ENCODE results near the gene APBA2.

Gene APBA2

DNA sequence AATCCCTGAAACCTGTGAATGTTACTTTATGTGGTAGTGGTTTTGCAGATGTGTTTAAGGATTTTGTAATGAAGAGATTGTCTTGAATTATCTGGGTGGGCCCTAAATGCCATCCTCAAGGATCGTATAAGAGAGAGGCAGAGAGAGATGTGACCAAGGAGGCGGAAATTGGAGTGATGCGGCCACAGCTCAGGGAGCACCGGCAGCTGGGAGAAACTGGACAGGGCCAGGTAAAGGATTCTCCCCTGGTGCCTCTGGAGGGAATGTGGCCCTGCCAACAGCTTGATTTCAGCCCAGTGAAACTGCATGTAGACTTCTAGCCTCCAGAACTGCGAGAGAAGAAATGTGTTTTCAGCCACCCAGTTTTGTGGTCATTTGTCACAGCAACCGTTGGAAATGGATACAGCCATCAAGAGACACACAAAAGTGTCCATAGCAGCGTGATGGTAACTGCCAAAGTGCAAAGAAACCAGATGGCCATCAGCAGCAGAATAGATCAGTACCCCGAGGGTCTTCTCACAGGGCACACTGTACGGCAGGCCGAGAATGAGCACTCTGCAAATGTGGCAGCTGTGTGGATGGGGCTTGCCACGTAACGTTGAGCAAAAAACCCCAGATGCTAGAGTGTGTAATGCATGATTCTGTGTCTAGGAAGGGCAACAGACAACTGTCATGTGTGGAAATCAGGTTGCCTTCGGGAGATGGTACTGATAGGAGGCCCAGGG is 12.2 kb downstream of the APBA2 start:
- DNase-seq: no peak

GRCh38 chr15:28899061-28899738 is 13.4 kb downstream of the APBA2 start:
- no peak for DNase-seq

DNA sequence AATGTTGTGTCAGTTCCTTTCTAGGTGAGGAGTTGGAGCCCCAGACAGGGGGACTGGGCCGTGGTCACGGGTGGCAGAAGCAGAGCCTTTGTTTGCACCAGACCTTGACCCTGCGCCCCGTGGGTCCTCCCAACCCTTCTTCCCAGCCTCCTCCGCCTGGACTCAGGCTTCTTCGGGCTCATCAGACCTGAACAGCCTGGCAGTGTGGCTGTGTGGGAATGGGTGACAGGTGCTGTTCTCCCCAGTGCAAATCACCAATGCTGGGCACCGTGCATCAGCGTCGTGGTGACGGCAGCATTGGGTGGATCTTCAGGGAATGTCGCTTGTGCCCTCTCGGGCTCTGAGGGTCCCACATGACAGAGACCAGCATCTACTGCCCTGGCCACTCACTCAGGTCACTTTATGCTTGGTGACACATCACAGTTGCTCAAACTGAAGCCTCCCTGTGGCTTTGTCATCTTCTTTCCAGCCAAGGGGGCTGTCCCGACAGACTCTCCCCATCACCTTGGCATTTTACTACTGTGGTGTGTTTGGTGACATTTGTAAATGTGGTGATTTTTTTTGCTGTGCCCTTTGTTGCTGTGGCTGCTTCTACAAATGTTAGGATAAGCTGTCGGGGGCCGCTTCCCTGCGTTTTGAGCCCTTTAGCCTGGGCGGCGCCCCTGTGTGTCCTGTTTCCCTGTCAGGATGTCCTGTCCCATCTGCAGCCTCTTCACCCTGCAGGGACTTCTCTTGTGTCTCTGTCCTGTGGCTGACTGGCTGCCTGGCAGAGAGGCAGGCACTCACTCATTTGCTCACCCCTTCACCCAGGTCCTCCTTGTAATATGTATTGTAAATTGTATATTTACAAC is 14.5 kb downstream of the APBA2 start:
- DNase-seq: no peak

- DNase-seq: peak; percentile 47
Measured at GRCh38 chr15:28900892-28901586, 15.3 kb downstream of the APBA2 start.

GRCh38 chr15:28901587-28901980 is 15.8 kb downstream of the APBA2 start:
- peak; percentile 22 for DNase-seq

- DNase-seq: peak; percentile 19
Measured at GRCh38 chr15:28901987-28902745, 16.4 kb downstream of the APBA2 start.

- DNase-seq: peak; percentile 13
Measured at GRCh38 chr15:28902856-28903255, 17.1 kb downstream of the APBA2 start.

DNA sequence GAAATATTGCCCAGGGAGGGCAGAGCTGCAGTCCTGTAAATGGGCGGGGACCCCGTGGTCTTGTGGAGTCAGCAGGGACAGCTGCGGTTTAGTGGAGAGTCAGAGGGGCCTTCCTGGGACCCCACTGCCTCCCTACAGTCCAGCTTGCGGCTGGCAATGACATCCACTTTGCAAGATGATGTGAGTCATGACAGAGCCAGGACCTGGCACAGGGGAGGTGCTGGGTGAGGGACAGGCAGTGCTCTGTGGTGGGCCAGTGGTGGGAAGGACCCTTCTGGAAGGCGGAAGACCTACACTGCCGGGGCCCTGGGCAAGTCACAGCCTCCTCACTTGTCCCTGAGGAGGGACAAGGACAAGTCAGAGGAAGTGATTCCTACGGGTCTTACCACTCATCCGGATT is 17.8 kb downstream of the APBA2 start:
- peak; percentile 22 for DNase-seq

- DNase-seq: peak; percentile 50
Measured at GRCh38 chr15:28904003-28904402, 18.2 kb downstream of the APBA2 start.

DNA sequence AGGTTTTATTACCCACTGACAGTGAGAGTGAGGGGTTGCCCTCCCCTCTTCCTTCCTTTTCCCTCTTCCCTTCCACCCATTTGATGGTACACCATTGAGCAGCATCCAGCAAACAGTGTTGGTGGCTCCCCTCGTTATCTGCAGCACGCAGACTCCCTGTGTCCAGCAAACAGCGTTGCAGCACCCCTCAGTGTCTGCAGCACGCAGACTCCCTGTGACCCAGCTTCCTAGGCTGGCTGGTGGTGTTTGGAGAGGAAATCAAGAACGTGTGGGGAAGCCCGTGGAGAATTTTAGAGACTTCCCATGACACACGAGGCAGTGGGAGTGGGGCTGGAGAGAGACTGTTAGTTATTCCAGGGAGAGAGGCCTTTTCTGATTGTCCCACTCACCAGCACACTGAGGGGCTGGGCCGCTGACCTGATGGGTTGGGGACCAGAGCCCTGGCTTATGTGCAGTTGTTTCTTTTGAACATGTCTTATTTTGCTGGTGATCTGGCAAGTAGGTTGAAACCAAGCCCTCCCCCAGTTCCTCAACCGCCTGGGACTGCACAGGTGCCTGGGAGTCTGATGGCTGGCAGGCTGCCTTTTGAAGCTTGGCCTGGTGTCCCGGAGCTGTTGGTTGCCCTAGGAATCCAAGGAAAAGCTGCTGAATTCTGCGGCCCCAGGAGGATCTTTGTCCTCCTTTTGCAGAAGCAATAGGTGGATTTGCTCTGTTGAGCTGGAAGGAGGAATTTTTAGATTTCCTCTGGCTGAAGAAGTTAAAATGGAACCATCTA is 19.0 kb downstream of the APBA2 start:
- peak; percentile 53 for DNase-seq

DNA sequence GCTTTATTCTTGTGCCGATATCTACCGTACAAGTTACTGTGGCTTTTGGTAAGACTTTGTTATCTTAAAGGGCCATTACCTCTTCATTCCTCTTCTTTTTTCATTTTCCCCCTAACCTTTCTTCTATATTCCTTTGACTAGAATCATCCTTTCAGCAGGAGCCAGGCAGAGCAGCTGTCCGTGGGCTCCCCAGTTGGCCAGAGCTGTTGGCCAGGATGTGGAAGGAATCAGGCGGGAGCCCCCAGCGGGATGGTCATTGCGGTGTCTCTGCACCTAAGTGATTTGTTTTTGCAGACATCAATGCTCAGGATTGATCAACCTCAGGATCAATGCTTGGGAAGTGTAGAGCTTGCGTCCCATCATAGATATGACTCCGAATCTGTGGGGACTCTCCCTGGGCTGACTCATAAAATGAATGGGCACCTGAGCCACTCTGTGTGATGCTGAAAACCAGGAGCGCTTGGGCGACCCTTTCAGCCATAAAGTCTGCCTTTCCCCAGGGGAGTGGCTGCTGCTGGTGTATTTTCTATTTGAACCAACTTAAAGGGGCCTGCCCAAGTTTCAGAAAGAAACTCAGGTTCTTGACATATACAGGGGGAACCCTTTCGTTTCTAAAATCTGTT is 21.7 kb downstream of the APBA2 start:
- DNase-seq: peak; percentile 34

DNA sequence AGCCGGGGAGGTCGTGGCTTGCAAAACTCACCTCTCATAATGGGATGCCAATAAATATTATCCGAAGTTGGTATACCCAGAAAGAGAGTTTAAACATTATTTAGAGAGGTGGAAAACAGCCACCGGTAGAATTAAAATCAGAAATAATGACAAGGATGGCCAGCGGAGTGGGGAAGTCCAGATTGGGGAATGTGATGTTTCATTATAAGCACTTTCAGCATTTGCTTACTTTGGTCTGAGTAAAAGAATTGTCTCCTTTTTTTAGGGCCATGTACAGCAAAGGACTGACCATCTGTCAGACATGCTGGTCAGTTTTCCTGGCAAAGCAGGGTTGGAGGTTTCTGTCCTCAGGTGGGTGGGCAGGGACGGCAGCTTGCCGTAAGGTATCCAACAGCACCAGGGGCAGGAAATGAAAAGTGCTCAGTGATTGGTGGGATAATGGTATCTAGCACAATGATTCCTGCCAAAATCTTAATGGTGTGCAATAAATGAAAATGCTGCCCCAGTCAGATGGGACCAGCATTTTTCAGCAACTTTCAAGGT is 24.3 kb downstream of the APBA2 start:
- peak; percentile 39 for DNase-seq

GRCh38 chr15:28911310-28911931 is 25.6 kb downstream of the APBA2 start:
- DNase-seq: no peak

GRCh38 chr15:28912422-28912821 is 26.6 kb downstream of the APBA2 start:
- DNase-seq: peak; percentile 45

- peak; percentile 44 for DNase-seq
Measured at GRCh38 chr15:28913171-28913765, 27.5 kb downstream of the APBA2 start.

GRCh38 chr15:28914046-28914445 is 28.3 kb downstream of the APBA2 start:
- peak; percentile 37 for DNase-seq

GRCh38 chr15:28914483-28915023 is 28.8 kb downstream of the APBA2 start:
- DNase-seq: peak; percentile 53

DNA sequence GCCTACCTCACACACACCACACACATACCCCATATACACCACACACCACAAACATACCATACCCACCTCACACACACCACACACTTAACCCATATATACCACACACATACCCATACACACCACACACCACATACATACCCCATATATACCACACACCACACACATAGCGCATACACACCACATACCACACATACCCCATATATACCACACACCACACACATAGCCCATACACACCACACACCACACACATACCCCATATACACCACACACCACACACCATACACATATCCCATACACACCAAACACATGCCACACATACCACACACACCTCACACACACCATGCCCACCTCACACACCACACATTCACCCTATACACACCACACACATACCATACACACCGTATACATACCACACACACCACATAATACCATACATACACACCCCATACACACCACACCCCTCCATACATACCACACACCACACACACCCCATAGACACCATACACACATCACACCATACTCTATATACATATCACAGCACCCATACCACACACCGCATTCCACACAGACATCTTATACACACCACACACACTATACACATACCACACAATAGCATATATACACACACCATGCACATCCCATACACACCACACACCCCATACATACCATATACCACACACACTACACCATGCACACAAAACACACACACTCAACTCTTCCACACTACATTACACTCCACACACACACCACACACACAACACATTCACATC is 29.5 kb downstream of the APBA2 start:
- DNase-seq: peak; percentile 12

DNA sequence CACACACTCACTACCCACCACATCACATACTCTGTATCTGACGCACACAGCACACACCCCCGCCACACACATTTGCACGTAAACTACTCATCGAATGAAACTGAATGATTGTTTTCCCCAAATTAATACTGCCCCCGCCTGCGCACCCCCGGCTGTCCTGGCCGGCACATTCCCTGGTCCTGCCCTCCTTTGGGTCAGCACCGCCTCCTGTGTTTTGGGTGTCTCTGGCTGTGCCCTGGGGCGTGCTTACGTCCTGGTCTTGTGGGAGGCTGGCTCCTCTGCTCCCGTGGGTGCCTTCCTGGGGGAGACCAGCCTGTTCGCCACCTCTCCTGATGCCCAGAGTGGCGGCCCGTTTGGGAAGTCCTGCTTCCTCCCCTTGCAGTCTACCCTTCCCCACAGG is 30.2 kb downstream of the APBA2 start:
- DNase-seq: peak; percentile 54
